Astrocyte of the cerebellum (primary cell): ENCODE measurements around the gene ASIC2.

Experiments used
- DNase-seq: peaks from one replicate; pipeline ENCODE4 v3.0.0-alpha.2; 2011; ENCODE audit warnings: low read depth
- H3K4me3 ChIP-seq: 2 replicates; pipeline ENCODE4 v1.5.1; 2011; ENCODE audit warnings: mild to moderate bottlenecking, low read depth, low read length, moderate library complexity
- CTCF ChIP-seq: IDR thresholded peaks from 2 replicates; pipeline ENCODE4 v1.5.1; 2012; ENCODE audit warnings: low read length, low read depth, moderate library complexity, mild to moderate bottlenecking; ENCODE audit errors: missing control alignments
- in situ Hi-C: cut with HindIII; loops from 2 replicates; pipeline ENCODE4 v1.10.0; 2017; ENCODE audit warnings: low sequenced_read_pairs

The ASIC2 gene

GRCh38 chr17:33328129-33328528, 35.0 kb upstream of the ASIC2 start:
- TF ChIP-seq CTCF, result no peak
- no peak overlapping the region for H3K4me3 ChIP-seq
- DNase-seq, result no peak
- in situ Hi-C loops, result no loop called here

- no peak overlapping the region for H3K4me3 ChIP-seq
- DNase-seq, result no peak
- in situ Hi-C loops, result no loop called here
- TF ChIP-seq CTCF, result no peak
Measured at GRCh38 chr17:33324736-33325135, 31.6 kb upstream of the ASIC2 start.

GRCh38 chr17:33322063-33322462, 29.0 kb upstream of the ASIC2 start:
- DNase-seq, result no peak
- TF ChIP-seq CTCF, result no peak
- in situ Hi-C loops, result no loop called here
- H3K4me3 ChIP-seq, result no peak overlapping the region

- no peak overlapping the region for H3K4me3 ChIP-seq
- in situ Hi-C loops, result no loop called here
- TF ChIP-seq CTCF, result no peak
- no peak for DNase-seq
Measured at GRCh38 chr17:33318241-33318640, 25.1 kb upstream of the ASIC2 start.

- TF ChIP-seq CTCF, result no peak
- DNase-seq, result no peak
- in situ Hi-C loops, result no loop called here
- no peak overlapping the region for H3K4me3 ChIP-seq
Measured at GRCh38 chr17:33316746-33317145, 23.7 kb upstream of the ASIC2 start.

GRCh38 chr17:33310296-33310695, 17.2 kb upstream of the ASIC2 start:
- DNase-seq, result no peak
- H3K4me3 ChIP-seq, result no peak overlapping the region
- TF ChIP-seq CTCF, result no peak
- in situ Hi-C loops, result no loop called here

GRCh38 chr17:33303254-33303653, 10.2 kb upstream of the ASIC2 start:
- no peak for TF ChIP-seq CTCF
- in situ Hi-C loops, result no loop called here
- no peak overlapping the region for H3K4me3 ChIP-seq
- no peak for DNase-seq
